GM12872 (cell line): Measurements from ENCODE around the gene PPP3R1.

Experiments
- CTCF ChIP-seq: IDR thresholded peaks from 3 replicates; pipeline ENCODE4 v1.5.1; 2011; ENCODE audit warnings: low read depth, mild to moderate bottlenecking, low read length, moderate library complexity; ENCODE audit not compliant: insufficient read depth

Gene PPP3R1

GRCh38 chr2:68195096-68195495 is 57.2 kb downstream of the PPP3R1 start:
- TF ChIP-seq CTCF = no peak

GRCh38 chr2:68193787-68194372 is 58.5 kb downstream of the PPP3R1 start:
- no peak for TF ChIP-seq CTCF

- TF ChIP-seq CTCF = no peak
These were observed 59.2 kb downstream of the PPP3R1 start for GRCh38 chr2:68193144-68193543.

GRCh38 chr2:68190991-68191731 is 61.2 kb downstream of the PPP3R1 start:
- no peak for TF ChIP-seq CTCF

- TF ChIP-seq CTCF = no peak
These were observed 62.1 kb downstream of the PPP3R1 start for GRCh38 chr2:68189991-68190784.

GRCh38 chr2:68188831-68189230 is 63.5 kb downstream of the PPP3R1 start:
- TF ChIP-seq CTCF = no peak

GRCh38 chr2:68187329-68187728 is 65.0 kb downstream of the PPP3R1 start:
- no peak for TF ChIP-seq CTCF
